NB4 (cell line): Measurements from ENCODE around the gene EWSR1.
A peak's percentile ranks its signal among the peaks of the same experiment; 100 is the strongest.

Experiments
- DNase-seq: peaks from one replicate; pipeline ENCODE4 v3.0.0; 2010; ENCODE audit warnings: low read depth
- H3K4me3 ChIP-seq: one replicate; pipeline ENCODE4 v1.5.1; 2011; ENCODE audit warnings: mild to moderate bottlenecking, low read depth, low read length, moderate library complexity
- CTCF ChIP-seq: IDR thresholded peaks from one replicate; pipeline ENCODE4 v1.5.1; 2012; ENCODE audit warnings: low read depth, low read length
- MYC ChIP-seq: IDR thresholded peaks from 2 replicates; pipeline ENCODE4 v1.6.1; 2011; ENCODE audit warnings: low read depth, low read length
- POLR2A ChIP-seq: IDR thresholded peaks from 2 replicates; pipeline ENCODE4 v1.6.1; 2011; ENCODE audit warnings: mild to moderate bottlenecking; ENCODE audit not compliant: insufficient read length; ENCODE audit errors: extremely low read depth
- TF ChIP-seq, protein P1 (sequence below): IDR thresholded peaks from 2 replicates; pipeline ENCODE4 v1.6.1; 2011; ENCODE audit warnings: low read depth, low read length

Gene EWSR1

DNA sequence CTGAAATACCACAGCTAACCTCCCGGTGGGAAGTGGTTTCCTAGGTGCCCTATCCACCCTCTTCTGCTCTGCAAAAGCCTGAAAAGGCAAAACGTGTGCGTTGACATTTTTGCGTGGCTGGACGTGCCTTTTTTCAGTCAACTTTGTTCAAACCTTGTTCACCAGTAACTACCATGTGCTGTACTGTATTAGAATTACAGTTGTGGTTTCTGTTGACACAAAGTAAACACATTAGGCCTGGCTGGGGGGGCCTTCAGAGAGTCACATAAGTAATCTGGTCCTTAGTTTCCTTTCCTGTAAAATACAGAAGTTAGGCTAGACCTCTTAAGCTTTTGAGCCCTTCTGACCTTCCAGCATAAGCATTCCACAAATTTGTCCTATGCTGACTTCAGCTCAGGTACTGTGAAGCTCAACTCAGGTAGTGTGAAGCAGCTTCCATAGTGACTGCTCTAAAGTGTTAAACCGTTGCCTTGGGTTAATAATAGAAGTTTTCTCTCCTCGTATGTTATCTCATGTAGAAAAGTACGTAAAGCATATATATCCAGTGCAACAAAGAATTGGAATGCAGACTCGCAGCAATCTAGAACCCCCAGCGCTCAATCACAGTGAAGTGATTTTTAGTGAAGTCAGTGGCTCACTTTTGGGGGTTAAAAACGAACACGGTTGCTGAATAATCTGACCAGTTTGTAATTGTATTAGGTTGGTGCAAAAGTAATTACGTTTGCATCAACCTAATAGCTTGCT is 1.8 kb downstream of the EWSR1 start:
- peak overlapping the region; percentile 93 for H3K4me3 ChIP-seq
- peak; percentile 47 for DNase-seq
- TF ChIP-seq, protein P1, sequence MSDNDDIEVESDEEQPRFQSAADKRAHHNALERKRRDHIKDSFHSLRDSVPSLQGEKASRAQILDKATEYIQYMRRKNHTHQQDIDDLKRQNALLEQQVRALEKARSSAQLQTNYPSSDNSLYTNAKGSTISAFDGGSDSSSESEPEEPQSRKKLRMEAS = no peak
- TF ChIP-seq CTCF (no peak), MYC (no peak), POLR2A (no peak)

DNA sequence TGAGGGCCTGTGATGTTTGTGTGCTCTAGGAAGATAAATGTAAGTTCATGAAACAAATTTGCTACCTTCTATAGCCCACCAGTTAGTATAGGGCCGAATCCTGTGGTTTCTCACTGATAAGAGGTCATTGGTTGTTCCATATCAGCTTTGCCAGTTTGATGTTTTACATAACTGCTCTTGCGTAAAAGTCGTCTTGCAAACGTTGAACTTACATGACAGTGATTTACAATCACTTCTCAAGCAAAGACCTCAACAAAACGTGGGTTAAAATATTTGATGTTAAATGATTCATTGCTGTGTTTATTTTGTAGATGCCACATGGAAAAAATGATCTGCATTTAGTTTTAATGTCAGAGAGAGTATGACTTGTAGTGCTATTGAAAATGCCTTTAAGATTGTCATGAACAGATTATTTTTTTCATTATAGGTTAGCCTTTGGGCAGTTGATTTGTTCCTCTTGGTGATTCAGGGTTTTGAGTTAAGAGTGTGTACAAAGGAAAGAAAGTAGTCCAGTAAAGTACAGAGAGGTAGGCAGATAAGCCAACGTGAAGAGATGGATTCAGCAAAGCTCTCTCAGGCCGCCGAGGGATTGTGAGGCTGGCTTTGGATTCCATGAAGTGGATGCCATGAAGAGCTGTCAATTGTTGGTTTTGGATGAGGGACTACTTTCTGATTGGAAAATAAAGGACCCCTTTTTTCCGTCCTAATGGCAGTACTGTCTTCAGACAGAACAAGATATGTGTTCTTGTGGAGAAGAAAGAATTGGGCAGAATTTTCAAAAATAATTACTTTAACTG is 2.6 kb downstream of the EWSR1 start:
- TF ChIP-seq POLR2A (no peak), MYC (no peak), CTCF (no peak)
- TF ChIP-seq, protein P1 = no peak
- peak; percentile 73 for DNase-seq
- H3K4me3 ChIP-seq = peak overlapping the region; percentile 93

GRCh38 chr22:29272624-29273023 is 4.6 kb downstream of the EWSR1 start:
- H3K4me3 ChIP-seq = peak overlapping the region; percentile 93
- DNase-seq = no peak

GRCh38 chr22:29275167-29275566 is 7.1 kb downstream of the EWSR1 start:
- no peak for DNase-seq
- no peak overlapping the region for H3K4me3 ChIP-seq
- TF ChIP-seq, protein P1 = no peak
- TF ChIP-seq CTCF (no peak), MYC (no peak), POLR2A (no peak)

More at GRCh38 chr22:29272624-29273023, 4.6 kb downstream of the EWSR1 start:
- TF ChIP-seq CTCF (no peak), MYC (no peak), POLR2A (no peak)
- TF ChIP-seq, protein P1 = no peak

DNA sequence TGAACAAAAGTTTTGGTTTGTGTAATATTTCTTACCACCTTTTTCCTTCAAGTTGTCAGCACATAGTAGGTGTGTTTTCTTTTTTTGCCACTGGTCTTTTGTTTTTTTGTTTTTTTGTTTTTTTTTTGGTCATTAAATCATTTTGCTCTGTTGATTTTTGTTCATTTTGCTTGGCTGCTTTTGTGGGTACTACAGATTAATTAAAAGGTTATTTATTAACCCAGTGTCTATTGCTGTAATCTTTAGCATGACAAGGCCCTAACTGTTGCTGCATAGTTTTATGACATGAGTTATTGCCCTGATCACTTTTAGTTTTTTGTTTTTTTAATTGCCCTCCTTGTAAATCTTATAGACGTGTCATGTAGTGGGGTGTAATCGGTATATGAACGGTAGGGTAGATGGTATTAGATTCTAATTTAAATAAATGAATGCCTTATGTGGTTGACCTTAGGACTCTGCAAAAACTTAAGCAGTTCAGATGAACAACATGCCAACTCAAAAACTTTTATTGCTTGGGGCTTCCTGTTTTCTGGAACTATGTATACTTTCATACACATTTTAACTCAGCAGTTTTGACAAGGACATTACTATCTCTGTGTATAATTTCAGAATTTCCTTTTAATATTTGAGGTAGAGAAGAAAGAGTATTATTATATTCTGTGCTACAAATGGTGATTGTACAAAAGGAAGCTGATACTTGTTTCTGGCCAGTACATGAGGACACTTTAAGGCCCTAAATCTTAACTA is 7.9 kb downstream of the EWSR1 start:
- DNase-seq = no peak
- TF ChIP-seq POLR2A (no peak), CTCF (no peak), MYC (no peak)
- TF ChIP-seq, protein P1 = no peak
- H3K4me3 ChIP-seq = no peak overlapping the region
